GM12878 (cell line): ENCODE data around the gene GRIK4. TPM values are rescaled to one million over a fixed set of nuclear protein-coding genes. Genes with fewer than 3 reads are reported as not detected.

Experiments used
- ATF2 ChIP-seq: IDR thresholded peaks from 2 replicates; pipeline ENCODE4 v1.6.1; 2012; ENCODE audit warnings: low read length, inconsistent platforms
- ATF3 ChIP-seq: IDR thresholded peaks from 2 replicates; pipeline ENCODE4 v1.6.1; 2011; ENCODE audit warnings: low read depth, mild to moderate bottlenecking, low read length, moderate library complexity, borderline replicate concordance; ENCODE audit errors: extremely low read depth
- BMI1 ChIP-seq: fragments of 450-650 bp; IDR thresholded peaks from 2 replicates; pipeline ENCODE4 v1.6.1; 2016; ENCODE audit warnings: mild to moderate bottlenecking, moderate library complexity, borderline replicate concordance
- BRCA1 ChIP-seq: IDR thresholded peaks from 2 replicates; pipeline ENCODE4 v1.6.1; 2011; ENCODE audit warnings: low read depth, low read length, improper control_type of control experiment
- DPF2 ChIP-seq: fragments of 450-650 bp; IDR thresholded peaks from 2 replicates; pipeline ENCODE4 v1.6.1; 2017; ENCODE audit warnings: mild to moderate bottlenecking
- JUND ChIP-seq: IDR thresholded peaks from 2 replicates; pipeline ENCODE4 v1.6.1; 2012; ENCODE audit warnings: low read depth, mild to moderate bottlenecking, low read length, improper control_type of control experiment, moderate library complexity
- KAT2A ChIP-seq: conservative IDR thresholded peaks from 2 replicates; pipeline ENCODE4 v1.6.1; 2011; ENCODE audit warnings: low read depth, low read length; ENCODE audit not compliant: control insufficient read depth
- MLLT1 ChIP-seq: fragments of 450-650 bp; IDR thresholded peaks from 2 replicates; pipeline ENCODE4 v1.6.1; 2016; ENCODE audit warnings: mild to moderate bottlenecking
- NFYB ChIP-seq: IDR thresholded peaks from 2 replicates; pipeline ENCODE4 v1.6.1; 2011; ENCODE audit warnings: low read depth, mild to moderate bottlenecking, low read length, improper control_type of control experiment, moderate library complexity; ENCODE audit not compliant: insufficient read depth
- NR2C2 ChIP-seq: IDR thresholded peaks from 2 replicates; pipeline ENCODE4 v1.6.1; 2011; ENCODE audit warnings: borderline replicate concordance, low read depth; ENCODE audit not compliant: control insufficient read depth, insufficient read length
- PAX5 ChIP-seq: IDR thresholded peaks from 2 replicates; pipeline ENCODE4 v1.6.1; 2011; ENCODE audit warnings: low read depth, low read length, borderline replicate concordance
- PAX8 ChIP-seq: fragments of 450-650 bp; IDR thresholded peaks from 2 replicates; pipeline ENCODE4 v1.6.1; 2017; ENCODE audit warnings: mild to moderate bottlenecking, moderate library complexity
- POU2F2 ChIP-seq: IDR thresholded peaks from 3 replicates; pipeline ENCODE4 v1.6.1; 2011; ENCODE audit warnings: low read depth, mild to moderate bottlenecking, low read length, borderline replicate concordance
- SIN3A ChIP-seq: IDR thresholded peaks from 2 replicates; pipeline ENCODE4 v1.6.1; 2012; ENCODE audit warnings: low read depth, low read length, improper control_type of control experiment
- SIX5 ChIP-seq: IDR thresholded peaks from 2 replicates; pipeline ENCODE4 v1.6.1; 2011; ENCODE audit warnings: mild to moderate bottlenecking, low read depth, low read length, moderate library complexity; ENCODE audit not compliant: severe bottlenecking
- SMAD1 ChIP-seq: fragments of 450-650 bp; IDR thresholded peaks from 2 replicates; pipeline ENCODE4 v1.6.1; 2018; ENCODE audit warnings: mild to moderate bottlenecking, low read depth; ENCODE audit not compliant: partially characterized antibody
- SMC3 ChIP-seq: IDR thresholded peaks from 2 replicates; pipeline ENCODE4 v1.6.1; 2011; ENCODE audit warnings: low read length, improper control_type of control experiment, borderline replicate concordance
- SUPT20H ChIP-seq: IDR thresholded peaks from 2 replicates; pipeline ENCODE4 v1.6.1; 2011; ENCODE audit warnings: low read depth, mild to moderate bottlenecking, low read length, moderate library complexity, borderline replicate concordance; ENCODE audit not compliant: control insufficient read depth
- WRNIP1 ChIP-seq: IDR thresholded peaks from 2 replicates; pipeline ENCODE4 v1.6.1; 2011; ENCODE audit warnings: low read depth, low read length, improper control_type of control experiment, borderline replicate concordance
- YBX1 ChIP-seq: fragments of 450-650 bp; IDR thresholded peaks from 2 replicates; pipeline ENCODE4 v1.6.1; 2016; ENCODE audit warnings: antibody characterized with exemption
- YY1 ChIP-seq: IDR thresholded peaks from 2 replicates; pipeline ENCODE4 v1.6.1; 2011; ENCODE audit warnings: low read depth, mild to moderate bottlenecking, low read length
- ZBTB4 ChIP-seq: fragments of 450-650 bp; formaldehyde crosslinking; IDR thresholded peaks from 2 replicates; pipeline ENCODE4 v1.4.0; 2022; ENCODE audit warnings: mild to moderate bottlenecking, moderate library complexity
- ZNF207 ChIP-seq: fragments of 450-650 bp; IDR thresholded peaks from 2 replicates; pipeline ENCODE4 v1.6.1; 2014; ENCODE audit warnings: antibody characterized with exemption, mild to moderate bottlenecking, borderline replicate concordance
- ZNF274 ChIP-seq: IDR thresholded peaks from one replicate; pipeline ENCODE4 v1.8.0; 2011; ENCODE audit not compliant: insufficient read length, insufficient read depth
- ZNF622 ChIP-seq: fragments of 450-650 bp; IDR thresholded peaks from 2 replicates; pipeline ENCODE4 v1.6.1; 2017; ENCODE audit warnings: mild to moderate bottlenecking, inconsistent platforms
- polyA plus RNA-seq, 11 experiments: library from polyadenylated mRNA; depleted of rRNA in 4 of 11; unstranded in 6 of 11; stranded (reverse) in 5 of 11; fragments of >200 nt; fragmentation: Nextera tagmentation in 4 of 11; fragmentation: Illumina TruSeq in 1 of 11; extraction: Ambion mirVana in 4 of 11; extraction: Trizol in 1 of 11; gene quantifications; 1 replicate in 1 of 11; 2 replicates in 10 of 11; pipeline versions ENCODE4 v1.2.1 to v1.2.3, GENCODE V29; 2011 to 2016; ENCODE audit warnings: inconsistent platforms in 2 of 11, missing spikeins in 2 of 11, low read depth in 1 of 11
- total RNA-seq, 4 experiments: library from RNA; depleted of rRNA in 3 of 4; stranded (reverse); fragments of >200 nt in 3 of 4; fragmentation: Illumina TruSeq in 1 of 4; extraction: Trizol in 1 of 4; gene quantifications; 2 replicates each; pipeline versions ENCODE4 v1.2.1 to v1.2.3, GENCODE V29; 2013 to 2021

The GRIK4 gene
- total and polyA plus RNA-seq, 10 of the 15 experiments (the other 5 are each of a cell fraction or from before 2014, with no cell fraction given): 0.33 to 3.6 (median 0.72) TPM

GRCh38 chr11:121023848-121024751 is 512.6 kb downstream of the GRIK4 start, which contains the start of gene TBCEL (continued):
- no peak for TF ChIP-seq MLLT1
- TF ChIP-seq JUND: no peak
- no peak for TF ChIP-seq BRCA1
- TF ChIP-seq ZBTB4 (CRISPR knock-in tag): no peak
- TF ChIP-seq SUPT20H: no peak
- TF ChIP-seq YBX1: no peak
- peak; percentile 35 for TF ChIP-seq SIX5
- TF ChIP-seq SMC3: no peak
- TF ChIP-seq NR2C2: no peak
- no peak for TF ChIP-seq NFYB
- no peak for TF ChIP-seq WRNIP1
- TF ChIP-seq PAX5: peak; percentile 7; the same call in 1 of the 2 replicates
- peak; percentile 99 for TF ChIP-seq BMI1
- peak; percentile 67 for TF ChIP-seq YY1
- TF ChIP-seq ATF2: no peak
- peak; percentile 72; the same call in 1 of the 2 replicates for TF ChIP-seq SIN3A
- TF ChIP-seq ZNF207: peak; percentile 39; the same call in 1 of the 2 replicates
- TF ChIP-seq SMAD1: no peak
- TF ChIP-seq KAT2A: no peak
- peak; percentile 52; the same call in 1 of the 3 replicates for TF ChIP-seq POU2F2
- peak; percentile 68 for TF ChIP-seq DPF2
- TF ChIP-seq PAX8: no peak
- peak; percentile 93 for TF ChIP-seq ATF3
- TF ChIP-seq ZNF622: no peak
- TF ChIP-seq ZNF274: no peak
